ENCODE results near the gene SENP2. TPM values are rescaled to one million over a fixed set of nuclear protein-coding genes. Genes with fewer than 3 reads are reported as not detected.

Gene SENP2
- total and polyA plus RNA-seq, 9 of the 15 experiments (the other 6 are each of a cell fraction or from before 2014, with no cell fraction given): 11.8 to 67.1 (median 41.1) TPM

GRCh38 chr3:185631108-185631507 is 45.0 kb downstream of the SENP2 start:
- no peak for FAIRE-seq
- no TSS peak for BruUV-seq (replicated peaks)

More at GRCh38 chr3:185631108-185631507, 45.0 kb downstream of the SENP2 start:
- Histone ChIP-seq H2AFZ (ENCODE audit: low read depth, low read length) (no peak overlapping the region), H3K9me1 (ENCODE audit: control insufficient read depth, insufficient read depth, low read length) (no peaks in the 10 kb centered on the region), H3K27ac (ENCODE audit: extremely low read depth, low read depth, low read length) (no peak overlapping the region), H3K4me2 (ENCODE audit: insufficient read depth, low read length) (no peak overlapping the region), H3K9ac (ENCODE audit: insufficient read depth in 1 of 2, low read depth in 2 of 2, low read length in 2 of 2) (no peak overlapping the region), H4K20me1 (replicated peaks; ENCODE audit: control insufficient read depth, insufficient read depth, low read length) (no peaks in the 10 kb centered on the region), H3K27me3 (ENCODE audit: control insufficient read depth in 2 of 2, insufficient read depth in 2 of 2, low read length in 2 of 2) (no peaks in the 10 kb centered on the region), H3K9me3 (replicated peaks; ENCODE audit: control insufficient read depth, insufficient read depth, low read depth, low read length) (no peaks in the 10 kb centered on the region), H3K79me2 (ENCODE audit: control insufficient read depth, insufficient read depth, low read length) (no peaks in the 10 kb centered on the region), H3K4me1 (replicated peaks in 1 of 2; ENCODE audit: control insufficient read depth in 2 of 2, insufficient read depth in 2 of 2, low read length in 2 of 2) (no peaks in the 10 kb centered on the region), H3K4me3 (no peak overlapping the region), H3K36me3 (ENCODE audit: control insufficient read depth, insufficient read depth, low read length) (peaks cover 26% of the 10 kb centered on the region; the same call in 2 of the 3 replicates)
- ChIA-PET POLR2A (interaction anchor here (0.6 to 1.4 kb wide), 3 partner anchors 11 to 1800 kb away, joined by 3 to 7 read pairs (median 4); no protein-coding TSS in a partner anchor), CTCF (ENCODE audit: low intra/inter-chr PET ratio) (no interaction called here)
- in situ Hi-C loops (cut with MboI) (no loop called here), intact Hi-C loops (cut with micrococcal nuclease) (no loop called here)
- TF ChIP-seq BRCA1 (IDR thresholded peaks at IDR 0.05): no peak
- no peak for TF ChIP-seq BRCA1 (CRISPR knock-in tag; IDR thresholded peaks at IDR 0.05)
- peak in 1 of 2 experiments; percentile 6; a peak in 1 of 4 replicates for TF ChIP-seq KDM1A (IDR thresholded peaks at IDR 0.05)
- peak; percentile 22; the same call in 1 of the 2 replicates for TF ChIP-seq VEZF1 (CRISPR knock-in tag; IDR thresholded peaks at IDR 0.05)
- TF ChIP-seq NCOR1 (IDR thresholded peaks at IDR 0.05): no peak
- no peak for TF ChIP-seq RERE (CRISPR knock-in tag; IDR thresholded peaks at IDR 0.05; ENCODE audit: borderline replicate concordance)
- no peak for TF ChIP-seq GTF2A2 (tag; IDR thresholded peaks at IDR 0.05)
- WGBS (ENCODE audit: insufficient coverage, low coverage, missing lambda C conversion rate): 100% methylated on average over 3 of the region's 4 CpGs
- DNase-seq (ENCODE audit: extremely low read depth in 1 of 4, low spot score in 3 of 4): no peak
- no peak for ATAC-seq
